GM19099 (cell line): ENCODE data around the gene MYO1B.

ENCODE experiments used
- POLR2A ChIP-seq: IDR thresholded peaks from 3 replicates; pipeline ENCODE4 v1.6.1; 2011; ENCODE audit warnings: low read depth; ENCODE audit not compliant: insufficient read length; ENCODE audit errors: extremely low read depth

MYO1B gene

GRCh38 chr2:191396794-191397193 is 151.6 kb downstream of the MYO1B start:
- no peak for TF ChIP-seq POLR2A

- TF ChIP-seq POLR2A = no peak
These were observed 154.4 kb downstream of the MYO1B start for GRCh38 chr2:191399601-191400000.

- TF ChIP-seq POLR2A = no peak
These were observed 156.1 kb downstream of the MYO1B start for GRCh38 chr2:191401287-191401686.

GRCh38 chr2:191402966-191403565 is 157.9 kb downstream of the MYO1B start:
- no peak for TF ChIP-seq POLR2A

- no peak for TF ChIP-seq POLR2A
These were observed 159.4 kb downstream of the MYO1B start for GRCh38 chr2:191404568-191404991.

- TF ChIP-seq POLR2A = no peak
These were observed 160.3 kb downstream of the MYO1B start for GRCh38 chr2:191405546-191405945.

GRCh38 chr2:191410646-191411436 is 165.6 kb downstream of the MYO1B start:
- no peak for TF ChIP-seq POLR2A

GRCh38 chr2:191411472-191411871 is 166.3 kb downstream of the MYO1B start:
- TF ChIP-seq POLR2A = no peak

- no peak for TF ChIP-seq POLR2A
These were observed 167.1 kb downstream of the MYO1B start for GRCh38 chr2:191412353-191412752.

GRCh38 chr2:191415101-191415500 is 169.9 kb downstream of the MYO1B start:
- no peak for TF ChIP-seq POLR2A

GRCh38 chr2:191415858-191416257 is 170.7 kb downstream of the MYO1B start:
- no peak for TF ChIP-seq POLR2A

GRCh38 chr2:191417746-191418145 is 172.5 kb downstream of the MYO1B start:
- no peak for TF ChIP-seq POLR2A

GRCh38 chr2:191421950-191422349 is 176.7 kb downstream of the MYO1B start:
- no peak for TF ChIP-seq POLR2A

- TF ChIP-seq POLR2A = no peak
These were observed 181.8 kb downstream of the MYO1B start for GRCh38 chr2:191427031-191427430.

GRCh38 chr2:191428141-191428540 is 182.9 kb downstream of the MYO1B start:
- TF ChIP-seq POLR2A = no peak

GRCh38 chr2:191430476-191430875 is 185.3 kb downstream of the MYO1B start:
- TF ChIP-seq POLR2A = no peak
